ENCODE measurements around the gene MYH15.
A peak's percentile ranks its signal among the peaks of the same experiment; 100 is the strongest.

The MYH15 gene

DNA sequence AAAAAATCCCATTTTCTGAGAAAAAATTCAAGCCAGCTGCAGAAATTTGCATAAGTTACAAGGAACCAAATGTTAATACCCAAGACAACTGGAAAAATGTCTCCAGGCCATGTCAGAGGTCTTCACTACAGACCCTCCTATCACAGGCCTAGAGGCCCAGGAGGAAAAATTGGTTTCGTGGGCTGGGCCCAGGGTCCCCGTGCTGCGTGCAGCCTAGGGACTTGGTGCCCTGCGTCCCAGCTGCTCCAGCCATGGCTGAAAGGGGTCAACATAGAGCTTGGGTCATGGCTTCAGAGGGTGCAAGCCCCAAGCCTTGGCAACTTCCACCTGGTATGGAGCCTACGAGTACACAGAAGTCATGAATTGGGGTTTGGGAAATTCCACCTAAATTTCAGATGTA is 78.0 kb downstream of the MYH15 start:
- CTCF ChIA-PET = no interaction called here

DNA sequence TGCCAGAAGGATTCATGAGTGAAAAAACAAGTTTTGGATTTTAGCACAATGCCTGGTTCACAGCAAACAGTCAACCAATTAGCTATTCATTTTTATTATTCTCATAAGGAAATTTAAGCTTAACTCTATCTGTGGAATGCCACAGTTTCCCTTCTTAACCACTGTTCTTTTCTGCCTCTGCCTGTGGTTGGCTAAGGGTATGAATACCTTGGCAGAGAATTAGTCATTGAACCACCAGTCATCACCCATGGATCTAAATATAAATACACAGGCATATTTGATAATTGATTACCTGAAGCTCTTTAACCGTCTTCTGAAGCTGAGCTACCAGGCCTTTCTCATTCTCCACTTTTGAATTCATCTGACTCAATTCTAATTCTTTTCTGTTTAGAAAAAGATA is 79.9 kb downstream of the MYH15 start:
- Histone ChIP-seq H3K4me1 (ENCODE audit: control extremely low read depth in 1 of 4, control insufficient read depth in 4 of 4, insufficient read depth in 4 of 4, low read length in 3 of 4) (no peaks in the 10 kb centered on the region), H3K27me3 (replicated peaks in 2 of 5; ENCODE audit: control insufficient read depth in 4 of 5, insufficient read depth in 5 of 5, low read length in 4 of 5) (no peaks in the 10 kb centered on the region), H3K27ac (ENCODE audit: insufficient read depth in 1 of 2, low read depth in 1 of 2, low read length in 2 of 2, poor library complexity in 1 of 2, severe bottlenecking in 2 of 2) (no peak overlapping the region), H3K4me3 (ENCODE audit: control insufficient read depth in 1 of 7, extremely low read depth in 1 of 7, insufficient read depth in 4 of 7, low read depth in 2 of 7, low read length in 6 of 7) (no peak overlapping the region), H3K9me3 (ENCODE audit: control extremely low read depth in 1 of 5, control insufficient read depth in 4 of 5, insufficient read depth in 2 of 5, low read depth in 1 of 5, low read length in 4 of 5) (peaks cover 0 to 9% (median 6%) of the 10 kb centered on the region in 5 experiments), H3K36me3 (ENCODE audit: control insufficient read depth in 4 of 4, insufficient read depth in 4 of 4, low read length in 3 of 4) (no peaks in the 10 kb centered on the region)
- POLR2A ChIA-PET = no interaction called here
- WGBS (ENCODE audit: insufficient coverage) = no CpG with 5 or more reads among the region's 1 CpG
- no peak for DNase-seq
- CTCF ChIA-PET = interaction anchor here (1.0 to 1.3 kb wide), 2 partner anchors 10 to 47 kb away, joined by 3 to 4 read pairs; no protein-coding TSS in a partner anchor

More for the DNA sequence above, 78.0 kb downstream of the MYH15 start:
- H3K27ac ChIP-seq (ENCODE audit: insufficient read depth in 1 of 2, low read depth in 1 of 2, low read length in 2 of 2, poor library complexity in 1 of 2, severe bottlenecking in 2 of 2) = no peak overlapping the region
- no peaks in the 10 kb centered on the region for H3K27me3 ChIP-seq (replicated peaks in 2 of 5; ENCODE audit: control insufficient read depth in 4 of 5, insufficient read depth in 5 of 5, low read length in 4 of 5)
- no peak overlapping the region for H3K4me3 ChIP-seq (ENCODE audit: control insufficient read depth in 1 of 7, extremely low read depth in 1 of 7, insufficient read depth in 4 of 7, low read depth in 2 of 7, low read length in 6 of 7)
- no peak for DNase-seq
- POLR2A ChIA-PET = no interaction called here
- peaks cover 0 to 9% (median 6%) of the 10 kb centered on the region in 5 experiments for H3K9me3 ChIP-seq (ENCODE audit: control extremely low read depth in 1 of 5, control insufficient read depth in 4 of 5, insufficient read depth in 2 of 5, low read depth in 1 of 5, low read length in 4 of 5)
- H3K4me1 ChIP-seq (ENCODE audit: control extremely low read depth in 1 of 4, control insufficient read depth in 4 of 4, insufficient read depth in 4 of 4, low read length in 3 of 4) = no peaks in the 10 kb centered on the region
- 98% methylated on average over 5 of the region's 5 CpGs for WGBS (ENCODE audit: insufficient coverage)
- no peaks in the 10 kb centered on the region for H3K36me3 ChIP-seq (ENCODE audit: control insufficient read depth in 4 of 4, insufficient read depth in 4 of 4, low read length in 3 of 4)

DNA sequence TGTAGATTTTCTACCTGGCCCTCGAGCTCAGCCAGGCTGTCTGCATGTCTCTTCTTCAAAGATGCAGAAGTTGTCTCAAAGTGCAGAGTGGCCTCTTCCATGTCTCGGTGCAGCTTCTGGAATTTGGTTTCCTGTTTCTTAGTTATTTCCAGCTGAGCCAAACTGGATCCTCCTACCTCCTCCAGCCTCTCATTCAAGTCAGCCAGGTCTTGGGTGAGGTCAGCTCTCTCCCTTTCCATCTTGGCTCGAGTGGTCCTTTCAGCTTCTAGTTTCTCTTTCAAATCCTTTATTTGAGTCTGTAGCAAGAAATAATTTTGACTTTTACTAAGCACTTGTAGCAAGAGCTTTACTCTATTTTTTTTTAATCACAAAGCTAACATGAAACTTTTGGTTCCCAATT is 81.8 kb downstream of the MYH15 start:
- H3K9me3 ChIP-seq (ENCODE audit: control extremely low read depth in 1 of 5, control insufficient read depth in 4 of 5, insufficient read depth in 2 of 5, low read depth in 1 of 5, low read length in 4 of 5) = peaks cover 0 to 9% (median 6%) of the 10 kb centered on the region in 5 experiments
- no peaks in the 10 kb centered on the region for H3K4me1 ChIP-seq (ENCODE audit: control extremely low read depth in 1 of 4, control insufficient read depth in 4 of 4, insufficient read depth in 4 of 4, low read length in 3 of 4)
- no peaks in the 10 kb centered on the region for H3K36me3 ChIP-seq (ENCODE audit: control insufficient read depth in 4 of 4, insufficient read depth in 4 of 4, low read length in 3 of 4)
- CTCF ChIA-PET = interaction anchor here (1.4 to 2.0 kb wide), 2 partner anchors 13 to 47 kb away, joined by 7 to 9 read pairs; no protein-coding TSS in a partner anchor
- H3K4me3 ChIP-seq (ENCODE audit: control insufficient read depth in 1 of 7, extremely low read depth in 1 of 7, insufficient read depth in 4 of 7, low read depth in 2 of 7, low read length in 6 of 7) = no peak overlapping the region
- no peak overlapping the region for H3K27ac ChIP-seq (ENCODE audit: insufficient read depth in 1 of 2, low read depth in 1 of 2, low read length in 2 of 2, poor library complexity in 1 of 2, severe bottlenecking in 2 of 2)
- 79% methylated on average over 3 of the region's 3 CpGs for WGBS (ENCODE audit: insufficient coverage)
- no peaks in the 10 kb centered on the region for H3K27me3 ChIP-seq (replicated peaks in 2 of 5; ENCODE audit: control insufficient read depth in 4 of 5, insufficient read depth in 5 of 5, low read length in 4 of 5)
- POLR2A ChIA-PET = no interaction called here
- no peak for DNase-seq

DNA sequence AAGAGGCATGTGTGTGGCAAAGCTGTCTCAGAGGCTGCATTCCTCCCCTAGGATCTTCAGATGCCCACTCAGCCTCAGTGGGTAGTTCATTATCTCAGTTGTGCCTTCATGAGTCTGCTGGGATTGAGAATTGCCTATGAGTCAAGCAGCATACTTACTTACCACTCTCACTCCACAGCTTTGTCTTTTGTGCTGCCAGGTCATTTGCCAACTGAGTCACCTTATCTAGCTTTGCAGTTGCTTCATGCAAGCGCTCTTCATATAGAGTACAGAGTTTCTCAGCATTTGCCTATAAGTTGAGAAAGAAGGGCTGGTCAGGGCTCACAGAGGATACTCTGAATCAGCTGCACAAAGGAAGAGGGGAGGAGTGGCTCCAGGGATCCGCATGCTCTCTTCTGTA is 89.5 kb downstream of the MYH15 start:
- H3K4me1 ChIP-seq (ENCODE audit: control extremely low read depth in 1 of 4, control insufficient read depth in 4 of 4, insufficient read depth in 4 of 4, low read length in 3 of 4) = no peaks in the 10 kb centered on the region
- no peaks in the 10 kb centered on the region for H3K27me3 ChIP-seq (replicated peaks in 2 of 5; ENCODE audit: control insufficient read depth in 4 of 5, insufficient read depth in 5 of 5, low read length in 4 of 5)
- H3K9me3 ChIP-seq (ENCODE audit: control extremely low read depth in 1 of 5, control insufficient read depth in 4 of 5, insufficient read depth in 2 of 5, low read depth in 1 of 5, low read length in 4 of 5) = no peaks in the 10 kb centered on the region
- DNase-seq = no peak
- ChIA-PET CTCF (no interaction called here), POLR2A (no interaction called here)
- WGBS (ENCODE audit: insufficient coverage) = no CpG with 5 or more reads among the region's 2 CpGs
- no peak overlapping the region for H3K27ac ChIP-seq (ENCODE audit: insufficient read depth in 1 of 2, low read depth in 1 of 2, low read length in 2 of 2, poor library complexity in 1 of 2, severe bottlenecking in 2 of 2)
- no peak overlapping the region for H3K4me3 ChIP-seq (ENCODE audit: control insufficient read depth in 1 of 7, extremely low read depth in 1 of 7, insufficient read depth in 4 of 7, low read depth in 2 of 7, low read length in 6 of 7)
- no peaks in the 10 kb centered on the region for H3K36me3 ChIP-seq (ENCODE audit: control insufficient read depth in 4 of 4, insufficient read depth in 4 of 4, low read length in 3 of 4)

DNA sequence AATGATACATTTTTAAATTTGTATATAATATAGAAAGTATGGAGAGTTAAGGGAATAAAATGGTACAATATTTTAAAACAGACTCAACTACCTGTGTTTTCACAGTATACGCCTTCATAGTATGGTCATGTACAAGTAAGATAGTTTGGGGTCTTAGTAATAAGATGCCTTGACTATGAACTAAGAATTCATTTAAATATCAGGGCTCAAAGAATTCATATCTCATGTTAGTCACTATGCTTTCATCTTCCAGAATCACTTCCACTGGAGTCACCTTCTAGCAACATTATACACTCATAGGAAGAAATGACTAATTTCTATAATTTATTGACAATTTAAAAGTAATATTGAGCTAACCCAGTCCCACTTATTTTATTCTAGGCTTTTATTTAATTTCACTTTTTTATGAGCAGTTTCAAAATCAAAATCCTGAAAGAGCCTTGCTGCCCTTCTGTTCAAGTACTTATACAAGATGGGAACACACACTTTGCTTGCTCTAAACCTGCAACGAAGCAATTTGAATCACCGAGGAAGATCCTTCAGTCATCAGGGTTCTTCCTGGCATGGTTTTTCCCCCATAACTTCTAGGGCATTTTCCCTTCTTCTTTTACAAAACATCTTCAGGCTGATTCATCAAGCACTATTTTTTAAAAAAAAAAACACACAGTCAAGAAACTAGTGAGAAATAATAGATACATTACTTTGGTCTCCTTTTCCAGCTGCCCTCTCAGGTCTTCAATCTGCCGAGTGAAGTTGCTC is 94.1 kb downstream of the MYH15 start:
- DNase-seq = no peak
- Histone ChIP-seq H3K4me3 (ENCODE audit: control insufficient read depth in 1 of 7, extremely low read depth in 1 of 7, insufficient read depth in 4 of 7, low read depth in 2 of 7, low read length in 6 of 7) (no peak overlapping the region), H3K27me3 (replicated peaks in 2 of 5; ENCODE audit: control insufficient read depth in 4 of 5, insufficient read depth in 5 of 5, low read length in 4 of 5) (no peaks in the 10 kb centered on the region), H3K27ac (ENCODE audit: insufficient read depth in 1 of 2, low read depth in 1 of 2, low read length in 2 of 2, poor library complexity in 1 of 2, severe bottlenecking in 2 of 2) (no peak overlapping the region), H3K9me3 (ENCODE audit: control extremely low read depth in 1 of 5, control insufficient read depth in 4 of 5, insufficient read depth in 2 of 5, low read depth in 1 of 5, low read length in 4 of 5) (no peaks in the 10 kb centered on the region), H3K36me3 (ENCODE audit: control insufficient read depth in 4 of 4, insufficient read depth in 4 of 4, low read length in 3 of 4) (no peaks in the 10 kb centered on the region), H3K4me1 (ENCODE audit: control extremely low read depth in 1 of 4, control insufficient read depth in 4 of 4, insufficient read depth in 4 of 4, low read length in 3 of 4) (no peaks in the 10 kb centered on the region)
- CTCF ChIA-PET = no interaction called here
- WGBS (ENCODE audit: insufficient coverage) = 100% methylated on average over 3 of the region's 4 CpGs
- POLR2A ChIA-PET = no interaction called here

DNA sequence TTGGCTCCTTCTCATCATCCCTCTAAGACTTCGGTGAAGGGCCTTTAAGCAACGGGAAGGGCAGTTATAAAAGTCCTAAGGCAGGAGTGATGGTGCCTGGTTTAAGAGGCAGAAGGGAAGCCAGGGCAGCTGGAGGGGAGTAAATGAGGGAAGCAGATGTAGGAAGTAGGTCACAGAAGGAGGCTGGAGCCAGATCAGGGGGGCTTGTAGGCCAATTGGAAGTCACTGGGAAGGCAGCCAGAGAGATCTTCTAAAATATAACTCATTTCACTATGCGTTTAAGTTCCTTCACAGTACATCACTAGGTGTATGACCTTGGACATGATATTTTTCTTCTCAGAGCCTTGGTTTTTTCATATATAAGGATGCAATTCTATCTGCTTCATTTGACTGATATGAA is 94.7 kb downstream of the MYH15 start:
- Histone ChIP-seq H3K27ac (ENCODE audit: insufficient read depth in 1 of 2, low read depth in 1 of 2, low read length in 2 of 2, poor library complexity in 1 of 2, severe bottlenecking in 2 of 2) (no peak overlapping the region), H3K27me3 (replicated peaks in 2 of 5; ENCODE audit: control insufficient read depth in 4 of 5, insufficient read depth in 5 of 5, low read length in 4 of 5) (no peaks in the 10 kb centered on the region), H3K36me3 (ENCODE audit: control insufficient read depth in 4 of 4, insufficient read depth in 4 of 4, low read length in 3 of 4) (no peaks in the 10 kb centered on the region), H3K4me1 (ENCODE audit: control extremely low read depth in 1 of 4, control insufficient read depth in 4 of 4, insufficient read depth in 4 of 4, low read length in 3 of 4) (no peaks in the 10 kb centered on the region), H3K9me3 (ENCODE audit: control extremely low read depth in 1 of 5, control insufficient read depth in 4 of 5, insufficient read depth in 2 of 5, low read depth in 1 of 5, low read length in 4 of 5) (peaks cover 0 to 1% (median 0%) of the 10 kb centered on the region in 5 experiments), H3K4me3 (ENCODE audit: control insufficient read depth in 1 of 7, extremely low read depth in 1 of 7, insufficient read depth in 4 of 7, low read depth in 2 of 7, low read length in 6 of 7) (no peak overlapping the region)
- peak in 2 of 3 donors; percentile 45 to 56 for DNase-seq
- CTCF ChIA-PET = no interaction called here
- 62% methylated on average over 2 of the region's 3 CpGs for WGBS (ENCODE audit: insufficient coverage)
- POLR2A ChIA-PET = no interaction called here

DNA sequence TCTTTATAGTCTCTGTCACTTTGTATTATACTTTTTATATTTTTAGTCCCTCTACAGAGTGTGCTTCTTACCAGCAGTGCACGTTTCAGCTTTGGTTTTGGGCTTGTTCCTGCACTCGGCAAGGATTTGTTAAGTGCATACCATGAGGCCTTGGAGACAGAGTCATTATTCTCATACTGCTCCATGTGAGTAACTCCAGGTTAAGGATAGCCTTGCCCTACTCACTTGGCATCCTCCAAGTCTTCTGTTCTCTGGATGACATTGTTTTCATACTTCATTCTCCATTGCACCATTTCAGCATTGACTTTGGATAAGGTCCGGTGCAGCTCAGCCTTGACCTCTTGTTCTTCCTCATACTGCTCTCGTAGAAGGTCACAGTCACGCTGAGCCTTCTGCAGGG is 96.4 kb downstream of the MYH15 start:
- no peaks in the 10 kb centered on the region for H3K27me3 ChIP-seq (replicated peaks in 2 of 5; ENCODE audit: control insufficient read depth in 4 of 5, insufficient read depth in 5 of 5, low read length in 4 of 5)
- ChIA-PET POLR2A (no interaction called here), CTCF (interaction anchor here (0.6 to 1.2 kb wide), 2 partner anchors 10 to 73 kb away, joined by 3 read pairs; no protein-coding TSS in a partner anchor)
- H3K27ac ChIP-seq (ENCODE audit: insufficient read depth in 1 of 2, low read depth in 1 of 2, low read length in 2 of 2, poor library complexity in 1 of 2, severe bottlenecking in 2 of 2) = no peak overlapping the region
- no peak overlapping the region for H3K4me3 ChIP-seq (ENCODE audit: control insufficient read depth in 1 of 7, extremely low read depth in 1 of 7, insufficient read depth in 4 of 7, low read depth in 2 of 7, low read length in 6 of 7)
- 97% methylated on average over 3 of the region's 5 CpGs for WGBS (ENCODE audit: insufficient coverage)
- H3K36me3 ChIP-seq (ENCODE audit: control insufficient read depth in 4 of 4, insufficient read depth in 4 of 4, low read length in 3 of 4) = no peaks in the 10 kb centered on the region
- peaks cover 0 to 3% (median 0%) of the 10 kb centered on the region in 5 experiments for H3K9me3 ChIP-seq (ENCODE audit: control extremely low read depth in 1 of 5, control insufficient read depth in 4 of 5, insufficient read depth in 2 of 5, low read depth in 1 of 5, low read length in 4 of 5)
- H3K4me1 ChIP-seq (ENCODE audit: control extremely low read depth in 1 of 4, control insufficient read depth in 4 of 4, insufficient read depth in 4 of 4, low read length in 3 of 4) = no peaks in the 10 kb centered on the region
- DNase-seq = no peak
